NCI-H2196 (cell line): ENCODE measurements around the gene MAOB.

ENCODE experiments used
- DNase-seq: peaks from one replicate; lab custom pipeline; 2025; ENCODE audit not compliant: unreplicated experiment; lab: John Stamatoyannopoulos, UW

The MAOB gene

GRCh38 chrX:43861750-43862149 lies 20.5 kb downstream of the MAOB start:
- DNase-seq: no peak

- DNase-seq: peak; percentile 50
Observed at GRCh38 chrX:43860646-43861370, 21.4 kb downstream of the MAOB start.

GRCh38 chrX:43853225-43853828 lies 28.9 kb downstream of the MAOB start:
- DNase-seq: no peak

DNA sequence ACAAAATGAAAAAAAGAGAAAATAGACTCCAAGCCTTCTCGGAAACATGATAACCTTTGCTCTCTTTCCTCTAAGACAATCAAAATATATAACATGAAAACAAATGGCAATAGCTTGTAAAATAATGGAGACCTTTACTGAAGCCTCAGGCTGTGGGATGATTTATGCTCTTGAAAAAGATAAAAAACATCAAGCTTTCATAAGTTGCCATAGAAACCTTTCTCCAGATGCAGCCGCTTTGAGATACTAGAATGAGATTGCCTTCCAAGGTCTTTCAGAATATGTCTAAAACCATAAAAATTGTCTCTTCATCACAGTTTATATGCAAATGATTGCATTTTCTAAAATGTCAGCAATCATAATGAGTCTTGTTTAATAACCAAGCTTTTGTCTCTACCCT lies 31.6 kb downstream of the MAOB start:
- no peak for DNase-seq

- DNase-seq: no peak
Observed at GRCh38 chrX:43849173-43849572, 33.1 kb downstream of the MAOB start.

- DNase-seq: no peak
Observed at GRCh38 chrX:43847352-43847751, 34.9 kb downstream of the MAOB start.

DNA sequence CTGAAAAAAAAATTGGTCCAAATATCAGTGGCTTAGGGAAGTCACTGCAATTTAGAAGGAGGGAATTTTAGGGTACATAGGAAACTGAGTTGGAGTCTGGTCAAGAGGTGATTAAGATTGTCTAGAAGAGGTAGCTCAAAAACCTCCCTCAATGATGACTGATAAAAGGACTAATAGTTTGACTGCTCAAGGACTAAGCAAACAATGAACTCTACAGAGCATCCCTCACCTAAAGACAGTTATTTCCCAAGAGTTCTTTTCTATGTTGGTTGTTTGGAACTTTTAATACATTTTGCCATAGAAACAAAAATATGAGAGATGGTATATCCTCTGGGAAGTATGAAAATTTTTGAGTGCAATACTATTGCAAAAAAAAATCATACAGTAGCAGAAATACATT lies 35.7 kb downstream of the MAOB start:
- DNase-seq: no peak

- DNase-seq: no peak
Observed at GRCh38 chrX:43845776-43846175, 36.5 kb downstream of the MAOB start.

DNA sequence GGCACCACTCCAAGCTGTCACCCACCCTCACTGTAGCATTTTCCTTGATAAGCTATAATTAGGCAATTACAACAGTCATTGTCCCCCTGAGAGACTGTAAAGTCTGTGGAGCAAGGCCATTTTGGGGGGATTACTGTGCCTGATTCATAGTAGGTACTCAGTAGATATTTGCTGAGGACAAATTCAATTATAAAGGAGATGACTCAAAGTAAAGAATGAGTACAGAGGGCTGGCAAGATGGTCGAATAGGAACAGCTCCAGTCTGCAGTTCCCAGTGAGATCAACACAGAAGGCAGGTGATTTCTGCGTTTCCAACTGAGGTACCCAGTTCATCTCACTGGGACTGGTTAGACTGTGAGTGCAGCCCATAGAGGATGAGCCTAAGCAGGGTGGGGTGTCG lies 42.0 kb downstream of the MAOB start:
- DNase-seq: no peak

- peak; percentile 26 for DNase-seq
Observed at GRCh38 chrX:43836435-43837184, 45.6 kb downstream of the MAOB start.

- DNase-seq: no peak
Observed at GRCh38 chrX:43835559-43835958, 46.7 kb downstream of the MAOB start.

- no peak for DNase-seq
Observed at GRCh38 chrX:43827791-43828190, 54.5 kb downstream of the MAOB start.

- no peak for DNase-seq
Observed at GRCh38 chrX:43822014-43822413, 60.2 kb downstream of the MAOB start.

- DNase-seq: no peak
Observed at GRCh38 chrX:43817444-43817843, 64.8 kb downstream of the MAOB start.

- no peak for DNase-seq
Observed at GRCh38 chrX:43815209-43815608, 67.0 kb downstream of the MAOB start.

GRCh38 chrX:43813898-43814297 lies 68.4 kb downstream of the MAOB start:
- peak; percentile 2 for DNase-seq

DNA sequence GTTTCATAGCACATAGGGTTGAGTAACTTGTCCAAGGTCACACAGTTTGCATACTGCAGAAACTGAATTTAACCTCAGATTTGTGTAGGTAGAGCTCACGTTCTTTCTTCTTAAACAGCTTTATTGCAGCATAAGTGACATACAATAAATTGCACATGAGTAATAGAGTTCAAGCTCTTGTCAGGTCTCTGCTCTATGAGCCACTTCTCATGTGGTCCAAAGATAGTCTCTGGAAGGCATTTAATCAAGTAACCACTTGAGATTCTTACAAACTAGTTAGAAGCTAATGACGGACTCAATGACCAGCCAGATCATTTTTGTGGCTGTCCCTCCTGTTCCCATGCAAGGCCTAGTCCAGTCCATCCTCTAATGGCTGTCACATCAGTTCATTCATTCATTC lies 68.9 kb downstream of the MAOB start:
- no peak for DNase-seq

GRCh38 chrX:43809463-43809862 lies 72.8 kb downstream of the MAOB start:
- no peak for DNase-seq

GRCh38 chrX:43808231-43808630 lies 74.0 kb downstream of the MAOB start:
- no peak for DNase-seq

GRCh38 chrX:43805579-43805978 lies 76.7 kb downstream of the MAOB start:
- no peak for DNase-seq

- no peak for DNase-seq
Observed at GRCh38 chrX:43804021-43804420, 78.2 kb downstream of the MAOB start.

DNA sequence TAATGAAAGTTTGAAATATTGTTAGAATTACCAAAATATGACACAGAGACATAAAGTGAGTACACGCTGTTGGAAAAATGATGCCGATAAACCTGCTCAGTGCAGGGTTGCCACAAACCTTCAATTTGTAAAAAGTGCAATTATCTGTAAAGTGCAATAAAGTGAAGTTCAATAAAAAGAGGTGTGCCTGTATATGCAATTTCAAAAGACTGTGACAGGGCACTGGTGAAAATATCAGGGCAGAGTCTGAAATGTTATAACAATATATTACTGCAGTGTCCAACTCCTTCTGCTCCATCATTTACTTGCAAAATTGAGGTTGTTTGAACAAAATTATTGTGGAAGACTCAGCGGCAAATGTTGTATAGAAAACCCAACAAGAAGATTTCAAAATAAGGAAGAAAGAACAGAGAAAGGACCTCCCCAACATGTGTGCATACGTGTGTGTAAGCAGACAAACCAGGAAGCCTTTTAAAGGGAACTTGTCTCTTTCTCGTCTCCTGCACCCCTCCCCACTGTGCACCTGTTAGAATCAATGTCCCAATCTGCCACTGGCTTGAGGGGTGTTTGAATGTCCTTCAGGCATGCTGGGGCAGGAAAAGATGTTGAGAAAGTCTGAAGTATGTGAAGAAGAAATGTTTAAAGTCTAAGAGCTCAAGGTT lies 96.2 kb downstream of the MAOB start:
- DNase-seq: no peak
